Mammary epithelial cell (primary cell): ENCODE measurements around the gene NF2.

Experiments used
- CTCF ChIP-seq, 2 donors: IDR thresholded peaks in 1 of 2; conservative IDR thresholded peaks in 1 of 2; 2 replicates each; pipeline ENCODE4 v1.5.1; 2011 to 2012; ENCODE audit warnings: inconsistent platforms in 2 of 2, low read length in 2 of 2, mild to moderate bottlenecking in 2 of 2, control low read depth in 1 of 2, low read depth in 1 of 2; ENCODE audit not compliant: insufficient read depth in 1 of 2; ENCODE audit errors: extremely low read depth in 1 of 2
- EZH2 ChIP-seq: IDR thresholded peaks from 2 replicates; pipeline ENCODE4 v1.6.1; 2012; ENCODE audit warnings: low read length, inconsistent platforms, borderline replicate concordance

GRCh38 chr22:29697853-29698598 is 94.6 kb downstream of the NF2 start:
- TF ChIP-seq EZH2 (no peak), CTCF (conservative IDR thresholded peaks at IDR 0.05 in 1 of 2, IDR thresholded peaks at IDR 0.05 in 1 of 2; ENCODE audit: extremely low read depth in 1 of 2, insufficient read depth in 1 of 2, low read depth in 1 of 2, low read length in 2 of 2) (no peak)
